Keratinocyte (primary cell): ENCODE results near the gene SLC30A1. TPM values are rescaled to one million over a fixed set of nuclear protein-coding genes. Genes with fewer than 3 reads are reported as not detected.
"Not testable (repeated sequence)": the region's sequence is repeated elsewhere in the genome, so short reads cannot be mapped to it uniquely, and the experiment has no call there.

Source experiments
- DNase-seq: peaks from one replicate; pipeline ENCODE4 v3.0.0-alpha.2; 2011; ENCODE audit warnings: low read depth, missing footprints, low spot score
- FAIRE-seq: peaks from 2 replicates; lab custom pipeline; 2011; peaks lifted over from hg19 to GRCh38; lab: Jason Lieb, UNC
- H2AFZ ChIP-seq: 2 replicates; pipeline ENCODE4 v1.6.0; 2012; ENCODE audit warnings: low read length, control low read depth, inconsistent platforms; ENCODE audit not compliant: control insufficient read depth
- H3K27ac ChIP-seq: 2 replicates; pipeline ENCODE4 v1.5.1; 2011; ENCODE audit warnings: low read length; ENCODE audit not compliant: control insufficient read depth, insufficient read depth
- H3K27me3 ChIP-seq: 3 replicates; pipeline ENCODE4 v1.6.0; 2011; ENCODE audit warnings: low read length; ENCODE audit not compliant: control insufficient read depth, insufficient read depth; ENCODE audit errors: extremely low read depth
- H3K36me3 ChIP-seq, 2 experiments: 2 replicates in 1 of 2; 3 replicates in 1 of 2; pipeline ENCODE4 v1.5.1; 2011; ENCODE audit warnings: low read length in 2 of 2, mild to moderate bottlenecking in 1 of 2; ENCODE audit not compliant: control insufficient read depth in 2 of 2, insufficient read depth in 2 of 2; ENCODE audit errors: extremely low read depth in 1 of 2
- H3K4me1 ChIP-seq: 3 replicates; pipeline ENCODE4 v1.5.1; 2011; ENCODE audit warnings: low read length; ENCODE audit not compliant: control insufficient read depth, insufficient read depth; ENCODE audit errors: extremely low read depth
- H3K4me2 ChIP-seq: 3 replicates; pipeline ENCODE4 v1.6.0; 2011; ENCODE audit warnings: low read depth, low read length; ENCODE audit not compliant: control insufficient read depth, insufficient read depth; ENCODE audit errors: extremely low read depth
- H3K4me3 ChIP-seq, 3 experiments: fragments of 200-600 bp in 1 of 3; sonication (generic) in 1 of 3; 2 replicates in 2 of 3; 3 replicates in 1 of 3; pipeline ENCODE4 v1.5.1; 2011 to 2016; ENCODE audit warnings: low read length in 3 of 3, mild to moderate bottlenecking in 3 of 3, control low read depth in 2 of 3, inconsistent platforms in 1 of 3, low read depth in 1 of 3, mixed read lengths in 1 of 3, mixed run types in 1 of 3, moderate library complexity in 1 of 3; ENCODE audit not compliant: control insufficient read depth in 2 of 3, insufficient read depth in 2 of 3; ENCODE audit errors: extremely low read depth in 1 of 3
- H3K79me2 ChIP-seq: 2 replicates; pipeline ENCODE4 v1.6.0; 2012; ENCODE audit warnings: low read length; ENCODE audit not compliant: control insufficient read depth, insufficient read depth
- H3K9ac ChIP-seq: 3 replicates; pipeline ENCODE4 v1.6.0; 2011; ENCODE audit warnings: low read length; ENCODE audit not compliant: control insufficient read depth, insufficient read depth; ENCODE audit errors: extremely low read depth
- H3K9me1 ChIP-seq: 3 replicates; pipeline ENCODE4 v1.6.0; 2011; ENCODE audit warnings: low read length; ENCODE audit not compliant: control insufficient read depth, insufficient read depth; ENCODE audit errors: extremely low read depth
- H3K9me3 ChIP-seq: 2 replicates; pipeline ENCODE4 v1.5.1; 2012; ENCODE audit warnings: low read depth, low read length; ENCODE audit not compliant: control insufficient read depth
- H4K20me1 ChIP-seq: 3 replicates; pipeline ENCODE4 v1.6.0; 2011; ENCODE audit warnings: low read length; ENCODE audit not compliant: control insufficient read depth, insufficient read depth; ENCODE audit errors: extremely low read depth
- EZH2 ChIP-seq: IDR thresholded peaks from one replicate; pipeline ENCODE4 v1.6.1; 2012; ENCODE audit warnings: inconsistent platforms, mild to moderate bottlenecking, low read length, moderate library complexity
- dilution Hi-C: fragments of 300-500 bp; cut with MboI; formaldehyde crosslinking; loops from one replicate; pipeline ENCODE4 v1.7.0; 2020; ENCODE audit warnings: low sequenced_read_pairs; ENCODE audit not compliant: extremely low pct_ligation_motif_present
- polyA plus RNA-seq, 5 experiments: library from polyadenylated mRNA; depleted of rRNA in 3 of 5; stranded (reverse) in 3 of 5; stranded (forward) in 1 of 5; unstranded in 1 of 5; fragments of >200 nt; gene quantifications; 1 replicate in 1 of 5; 2 replicates in 3 of 5; 3 replicates in 1 of 5; pipeline versions ENCODE4 v1.2.1 to v1.2.3, GENCODE V29; 2011 to 2012; ENCODE audit warnings: missing spikeins in 2 of 5, low read depth in 1 of 5, low replicate concordance in 1 of 5
- TF ChIP-seq, protein P1 (sequence below), 3 experiments: IDR thresholded peaks in 1 of 3; conservative IDR thresholded peaks in 1 of 3; optimal IDR thresholded peaks in 1 of 3; 2 replicates in 2 of 3; 3 replicates in 1 of 3; pipeline versions ENCODE3 to v1.5.1; 2011; ENCODE audit warnings: low read length in 3 of 3, mild to moderate bottlenecking in 3 of 3, moderate library complexity in 2 of 3, control low read depth in 1 of 3, inconsistent platforms in 1 of 3; ENCODE audit not compliant: insufficient read depth in 2 of 3; ENCODE audit errors: extremely low read depth in 1 of 3

SLC30A1 gene
- polyA plus RNA-seq, 1 donor (not counting 4 experiments of a cell fraction or from before 2014, with no cell fraction given): 17.2 TPM

DNA sequence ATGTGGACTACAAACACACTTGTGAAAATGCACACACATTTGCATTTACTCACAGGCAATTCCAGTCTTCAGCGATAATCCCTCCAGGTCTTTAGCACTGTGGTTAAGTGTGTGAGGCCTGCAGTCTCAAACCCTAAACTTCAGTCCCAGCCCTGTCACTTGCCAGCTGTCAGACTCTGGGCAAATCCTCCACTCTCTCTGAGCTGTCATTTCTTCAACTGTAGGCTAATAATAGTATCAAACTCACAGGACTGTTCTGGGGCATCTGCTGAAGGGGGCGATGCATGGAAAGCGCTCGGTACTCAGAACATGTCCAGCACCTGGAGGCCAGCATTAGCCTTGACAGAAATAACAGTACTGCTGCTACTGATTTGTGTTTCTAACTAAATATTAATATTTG is 48.3 kb upstream of the SLC30A1 start:
- Histone ChIP-seq H2AFZ (no peak overlapping the region), H3K4me1 (peaks cover 16% of the 10 kb centered on the region), H3K79me2 (no peaks in the 10 kb centered on the region), H3K4me2 (no peak overlapping the region), H3K9me1 (no peaks in the 10 kb centered on the region), H3K36me3 (no peaks in the 10 kb centered on the region), H3K4me3 (no peak overlapping the region), H3K27me3 (peaks cover 43% of the 10 kb centered on the region), H3K27ac (no peak overlapping the region), H4K20me1 (no peaks in the 10 kb centered on the region), H3K9ac (no peak overlapping the region), H3K9me3 (no peaks in the 10 kb centered on the region)
- no peak for TF ChIP-seq EZH2
- TF ChIP-seq, protein P1, sequence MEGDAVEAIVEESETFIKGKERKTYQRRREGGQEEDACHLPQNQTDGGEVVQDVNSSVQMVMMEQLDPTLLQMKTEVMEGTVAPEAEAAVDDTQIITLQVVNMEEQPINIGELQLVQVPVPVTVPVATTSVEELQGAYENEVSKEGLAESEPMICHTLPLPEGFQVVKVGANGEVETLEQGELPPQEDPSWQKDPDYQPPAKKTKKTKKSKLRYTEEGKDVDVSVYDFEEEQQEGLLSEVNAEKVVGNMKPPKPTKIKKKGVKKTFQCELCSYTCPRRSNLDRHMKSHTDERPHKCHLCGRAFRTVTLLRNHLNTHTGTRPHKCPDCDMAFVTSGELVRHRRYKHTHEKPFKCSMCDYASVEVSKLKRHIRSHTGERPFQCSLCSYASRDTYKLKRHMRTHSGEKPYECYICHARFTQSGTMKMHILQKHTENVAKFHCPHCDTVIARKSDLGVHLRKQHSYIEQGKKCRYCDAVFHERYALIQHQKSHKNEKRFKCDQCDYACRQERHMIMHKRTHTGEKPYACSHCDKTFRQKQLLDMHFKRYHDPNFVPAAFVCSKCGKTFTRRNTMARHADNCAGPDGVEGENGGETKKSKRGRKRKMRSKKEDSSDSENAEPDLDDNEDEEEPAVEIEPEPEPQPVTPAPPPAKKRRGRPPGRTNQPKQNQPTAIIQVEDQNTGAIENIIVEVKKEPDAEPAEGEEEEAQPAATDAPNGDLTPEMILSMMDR (optimal IDR thresholded peaks at IDR 0.05 in 1 of 3, IDR thresholded peaks at IDR 0.05 in 1 of 3, conservative IDR thresholded peaks at IDR 0.05 in 1 of 3; ENCODE audit: extremely low read depth in 1 of 3, insufficient read depth in 2 of 3, low read length in 3 of 3): no peak
- dilution Hi-C loops: no loop called here
- FAIRE-seq: no peak
- no peak for DNase-seq

DNA sequence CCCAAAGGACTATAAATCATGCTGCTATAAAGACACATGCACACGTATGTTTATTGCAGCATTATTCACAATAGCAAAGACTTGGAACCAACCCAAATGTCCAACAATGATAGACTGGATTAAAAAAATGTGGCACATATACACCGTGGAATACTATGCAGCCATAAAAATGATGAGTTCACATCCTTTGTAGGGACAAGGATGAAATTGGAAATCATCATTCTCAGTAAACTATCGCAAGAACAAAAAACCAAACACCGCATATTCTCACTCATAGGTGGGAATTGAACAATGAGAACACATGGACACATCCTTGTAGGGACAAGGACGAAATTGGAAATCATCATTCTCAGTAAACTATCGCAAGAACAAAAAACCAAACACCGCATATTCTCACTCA is 46.9 kb upstream of the SLC30A1 start:
- FAIRE-seq, H3K4me3 ChIP-seq, H3K79me2 ChIP-seq, H2AFZ ChIP-seq, H3K4me1 ChIP-seq, dilution Hi-C loops, H3K9ac ChIP-seq, H3K9me1 ChIP-seq, H3K36me3 ChIP-seq, H4K20me1 ChIP-seq, H3K27ac ChIP-seq, H3K4me2 ChIP-seq, H3K9me3 ChIP-seq, DNase-seq: not testable (repeated sequence)
- peaks cover 42% of the 10 kb centered on the region for H3K27me3 ChIP-seq

DNA sequence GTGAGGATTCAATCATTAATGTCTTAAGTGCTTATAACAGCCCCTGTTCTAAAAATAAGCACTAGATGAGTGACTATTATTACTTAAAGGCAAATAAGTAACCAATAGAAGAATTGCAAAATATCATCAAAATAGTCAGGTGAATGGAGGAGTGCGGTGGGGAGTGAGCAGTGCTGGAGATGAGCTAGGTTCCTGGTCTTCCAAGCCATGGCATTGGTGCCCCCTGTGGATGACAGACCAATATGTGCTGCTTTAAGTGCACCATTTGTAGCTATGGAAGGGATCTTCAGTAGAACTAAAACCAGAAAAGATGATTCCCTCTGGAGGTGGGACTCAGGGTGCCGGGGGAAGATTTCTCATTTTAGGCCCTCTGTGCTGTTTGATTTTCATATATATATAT is 46.1 kb upstream of the SLC30A1 start:
- no peaks in the 10 kb centered on the region for H3K9me1 ChIP-seq
- no peaks in the 10 kb centered on the region for H3K9me3 ChIP-seq
- no peak overlapping the region for H3K27ac ChIP-seq
- no peak overlapping the region for H3K9ac ChIP-seq
- no peaks in the 10 kb centered on the region for H3K79me2 ChIP-seq
- DNase-seq: no peak
- peaks cover 1% of the 10 kb centered on the region for H3K4me1 ChIP-seq
- H3K4me2 ChIP-seq: no peak overlapping the region
- dilution Hi-C loops: no loop called here
- H2AFZ ChIP-seq: no peak overlapping the region
- no peaks in the 10 kb centered on the region for H3K36me3 ChIP-seq
- no peak overlapping the region for H3K4me3 ChIP-seq
- FAIRE-seq: no peak
- peaks cover 37% of the 10 kb centered on the region for H3K27me3 ChIP-seq
- TF ChIP-seq EZH2: no peak
- TF ChIP-seq, protein P1 (optimal IDR thresholded peaks at IDR 0.05 in 1 of 3, IDR thresholded peaks at IDR 0.05 in 1 of 3, conservative IDR thresholded peaks at IDR 0.05 in 1 of 3; ENCODE audit: extremely low read depth in 1 of 3, insufficient read depth in 2 of 3, low read length in 3 of 3): peak; percentile 23 to 77 (median 48)
- H4K20me1 ChIP-seq: no peaks in the 10 kb centered on the region
